SU-DHL-6 (cell line): ENCODE data around the gene CRMP1.

Source experiments
- EZH2phosphoT487 ChIP-seq: fragments of 200-600 bp; sonication (generic), shearing (Covaris generic); conservative IDR thresholded peaks from 2 replicates; pipeline ENCODE4 v1.6.1; 2018; ENCODE audit warnings: mild to moderate bottlenecking, antibody characterized with exemption, low read length, moderate library complexity, mixed read lengths
- TF ChIP-seq, protein P1 (sequence below): fragments of 200-600 bp; sonication (generic); IDR thresholded peaks from one replicate; pipeline ENCODE4 v1.5.1; 2017; ENCODE audit warnings: antibody characterized with exemption, mild to moderate bottlenecking, low read length, moderate library complexity; ENCODE audit not compliant: insufficient read depth, poor library complexity, severe bottlenecking

DNA sequence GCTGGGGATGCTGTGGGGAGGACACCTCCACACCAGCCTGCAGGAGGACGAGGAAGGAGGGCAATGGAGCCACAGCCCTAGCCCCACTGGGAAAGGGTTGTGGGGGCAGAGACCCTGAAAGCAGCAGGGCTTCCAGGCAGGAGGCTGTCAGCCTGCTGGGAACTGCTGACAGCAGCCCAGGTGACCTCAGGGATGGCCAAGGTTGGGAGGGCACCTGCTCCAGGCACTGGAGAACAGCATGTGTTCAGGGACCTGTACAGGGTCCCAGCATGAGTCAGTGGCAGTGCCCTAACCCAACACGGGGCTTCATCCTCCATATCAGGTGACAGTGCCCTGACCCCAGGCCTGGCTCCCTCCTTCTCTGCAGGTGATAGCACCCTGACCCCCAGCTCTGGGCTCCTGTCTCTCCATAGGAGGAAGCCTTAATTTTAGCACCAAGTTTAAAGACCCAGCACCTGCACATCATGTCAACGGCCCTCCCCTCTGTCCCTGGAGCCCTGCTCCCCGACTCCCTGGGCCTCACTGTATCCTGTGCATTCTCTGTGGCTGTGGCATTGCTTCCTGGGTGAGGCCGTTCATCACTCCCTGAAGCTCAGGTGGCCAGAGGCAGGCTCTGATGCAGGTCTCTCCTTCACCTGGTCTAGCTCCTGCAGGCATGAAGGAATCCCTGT, 66.3 kb downstream of the CRMP1 start:
- TF ChIP-seq EZH2phosphoT487, result no peak
- TF ChIP-seq, protein P1, sequence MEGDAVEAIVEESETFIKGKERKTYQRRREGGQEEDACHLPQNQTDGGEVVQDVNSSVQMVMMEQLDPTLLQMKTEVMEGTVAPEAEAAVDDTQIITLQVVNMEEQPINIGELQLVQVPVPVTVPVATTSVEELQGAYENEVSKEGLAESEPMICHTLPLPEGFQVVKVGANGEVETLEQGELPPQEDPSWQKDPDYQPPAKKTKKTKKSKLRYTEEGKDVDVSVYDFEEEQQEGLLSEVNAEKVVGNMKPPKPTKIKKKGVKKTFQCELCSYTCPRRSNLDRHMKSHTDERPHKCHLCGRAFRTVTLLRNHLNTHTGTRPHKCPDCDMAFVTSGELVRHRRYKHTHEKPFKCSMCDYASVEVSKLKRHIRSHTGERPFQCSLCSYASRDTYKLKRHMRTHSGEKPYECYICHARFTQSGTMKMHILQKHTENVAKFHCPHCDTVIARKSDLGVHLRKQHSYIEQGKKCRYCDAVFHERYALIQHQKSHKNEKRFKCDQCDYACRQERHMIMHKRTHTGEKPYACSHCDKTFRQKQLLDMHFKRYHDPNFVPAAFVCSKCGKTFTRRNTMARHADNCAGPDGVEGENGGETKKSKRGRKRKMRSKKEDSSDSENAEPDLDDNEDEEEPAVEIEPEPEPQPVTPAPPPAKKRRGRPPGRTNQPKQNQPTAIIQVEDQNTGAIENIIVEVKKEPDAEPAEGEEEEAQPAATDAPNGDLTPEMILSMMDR, result no peak
